K562 (cell line): ENCODE data around the gene KRABD2.

Source experiments
- ATAC-seq: fragments of 200-7000 bp; cut with Tn5 transposase; 3 replicates; pipeline ENCODE4 v1.9.1; 2020; ENCODE audit warnings: moderate library complexity
- BruUV-seq: library from RNA; stranded (reverse); fragments of 400-500 nt; replicated peaks from 2 replicates; lab custom pipeline; 2021; lab: Mats Ljungman, UMichigan
- CTCF ChIA-PET: fragments of 300-600 bp; formaldehyde crosslinking; extraction: SDS; loops from one replicate; lab custom pipeline; 2021; ENCODE audit warnings: low intra/inter-chr PET ratio; lab: Yijun Ruan, JAX
- POLR2A ChIA-PET: fragments of 300-600, 350-650 bp; sonication (Branson Sonifier 250); formaldehyde crosslinking; extraction: SDS; loops from one replicate; lab custom pipeline; 2021; ENCODE audit warnings: antibody characterized with exemption, inconsistent platforms; lab: Yijun Ruan, JAX
- DNase-seq, 4 experiments: peaks; one replicate each; pipeline versions ENCODE4 v3.0.0 to v3.0.0-alpha.2; 2011 to 2018; ENCODE audit warnings: low spot score in 3 of 4, mixed read lengths in 3 of 4; ENCODE audit errors: extremely low read depth in 1 of 4
- FAIRE-seq: peaks from 2 replicates; lab custom pipeline; 2011; peaks lifted over from hg19 to GRCh38; lab: Jason Lieb, UNC
- H2AFZ ChIP-seq: 2 replicates; pipeline ENCODE4 v1.6.0; 2011; ENCODE audit warnings: low read depth, low read length, control low read depth, inconsistent platforms
- H3K27ac ChIP-seq: fragments of 200-600 bp; 3 replicates; pipeline ENCODE4 v1.8.0; 2011; ENCODE audit warnings: low read depth, mild to moderate bottlenecking, control low read depth, inconsistent platforms, low read length, moderate library complexity, mixed read lengths; ENCODE audit errors: extremely low read depth
- H3K27me3 ChIP-seq, 2 experiments: fragments of 300-600 bp in 1 of 2; 2 replicates in 1 of 2; 3 replicates in 1 of 2; pipeline versions ENCODE4 v1.6.0 to v1.8.0; 2011; ENCODE audit warnings: inconsistent platforms in 2 of 2, low read length in 2 of 2, mild to moderate bottlenecking in 1 of 2, mixed read lengths in 1 of 2, moderate library complexity in 1 of 2; ENCODE audit not compliant: control insufficient read depth in 2 of 2, insufficient read depth in 2 of 2
- H3K36me3 ChIP-seq: fragments of 300-600 bp; 3 replicates; pipeline ENCODE4 v1.8.0; 2011; ENCODE audit warnings: mild to moderate bottlenecking, low read length, inconsistent platforms; ENCODE audit not compliant: control insufficient read depth, insufficient read depth
- H3K4me1 ChIP-seq, 2 experiments: fragments of 200-600 bp in 1 of 2; replicated peaks in 1 of 2; 2 replicates in 1 of 2; 3 replicates in 1 of 2; pipeline versions ENCODE4 v1.5.1 to v1.8.0; 2011; ENCODE audit warnings: inconsistent platforms in 2 of 2, low read length in 2 of 2, mild to moderate bottlenecking in 1 of 2, mixed read lengths in 1 of 2, moderate library complexity in 1 of 2; ENCODE audit not compliant: control insufficient read depth in 2 of 2, insufficient read depth in 2 of 2
- H3K4me2 ChIP-seq: 2 replicates; pipeline ENCODE4 v1.6.1; 2011; ENCODE audit warnings: low read length, control low read depth, inconsistent platforms, mixed read lengths; ENCODE audit not compliant: insufficient read depth
- H3K4me3 ChIP-seq: fragments of 200-600 bp; sonication (generic), shearing (Covaris generic); 2 replicates; pipeline ENCODE4 v1.5.1; 2016; ENCODE audit warnings: control low read depth, inconsistent platforms
- H3K79me2 ChIP-seq: fragments of 200-600 bp; 3 replicates; pipeline ENCODE4 v1.8.0; 2011; ENCODE audit warnings: low read length, inconsistent platforms; ENCODE audit not compliant: control insufficient read depth, insufficient read depth
- H3K9ac ChIP-seq, 2 experiments: 2 replicates each; pipeline versions ENCODE4 v1.6.0 to v1.6.1; 2011; ENCODE audit warnings: low read depth in 2 of 2, low read length in 2 of 2, control low read depth in 1 of 2, inconsistent platforms in 1 of 2, mild to moderate bottlenecking in 1 of 2, mixed read lengths in 1 of 2; ENCODE audit not compliant: insufficient read depth in 1 of 2
- H3K9me1 ChIP-seq: one replicate; pipeline ENCODE4 v1.6.0; 2011; ENCODE audit warnings: inconsistent platforms, mild to moderate bottlenecking, low read length, moderate library complexity; ENCODE audit not compliant: control insufficient read depth, insufficient read depth
- H3K9me3 ChIP-seq: replicated peaks from 2 replicates; pipeline ENCODE4 v1.5.1; 2011; ENCODE audit warnings: low read depth, low read length, inconsistent platforms; ENCODE audit not compliant: control insufficient read depth, insufficient read depth
- H4K20me1 ChIP-seq: replicated peaks from 2 replicates; pipeline ENCODE4 v1.6.1; 2011; ENCODE audit warnings: low read length, inconsistent platforms, mixed read lengths; ENCODE audit not compliant: control insufficient read depth, insufficient read depth
- BCOR ChIP-seq: fragments of 450-650 bp; IDR thresholded peaks from 2 replicates; pipeline ENCODE4 v1.6.1; 2016
- C11orf30 ChIP-seq: fragments of 450-650 bp; IDR thresholded peaks from 2 replicates; pipeline ENCODE4 v1.6.1; 2016; ENCODE audit warnings: low read depth, mild to moderate bottlenecking
- MAFF ChIP-seq: IDR thresholded peaks from 2 replicates; pipeline ENCODE4 v1.6.1; 2012; ENCODE audit warnings: low read length, improper control_type of control experiment
- MAFG ChIP-seq: fragments of 450-650 bp; conservative IDR thresholded peaks from 2 replicates; pipeline ENCODE4 v1.6.1; 2016; ENCODE audit warnings: missing genetic modification characterization, missing compliant biosample characterization
- MAFK ChIP-seq: IDR thresholded peaks from 2 replicates; pipeline ENCODE4 v1.6.1; 2011; ENCODE audit warnings: low read length, improper control_type of control experiment
- MCM7 ChIP-seq, 2 experiments: fragments of 450-650 bp; IDR thresholded peaks; 2 replicates each; pipeline ENCODE4 v1.6.1; 2016 to 2018
- NFIX ChIP-seq: fragments of 250-450 bp; sonication (Bioruptor Pico); IDR thresholded peaks from 2 replicates; pipeline ENCODE4 v1.4.0; 2020; ENCODE audit warnings: low read depth, mild to moderate bottlenecking, moderate library complexity
- ZNF146 ChIP-seq: IDR thresholded peaks from one replicate; pipeline ENCODE4 v1.6.1; 2018; ENCODE audit warnings: missing compliant biosample characterization; ENCODE audit not compliant: unreplicated experiment
- ZNF316 ChIP-seq: fragments of 450-650 bp; IDR thresholded peaks from 2 replicates; pipeline ENCODE4 v1.6.1; 2016
- ZSCAN29 ChIP-seq: fragments of 450-650 bp; IDR thresholded peaks from 2 replicates; pipeline ENCODE4 v1.6.1; 2017
- WGBS: fragments of 100-300 bp; shearing (Covaris generic); methylation state at CpG from one replicate; pipeline ENCODE4 v1.1.6; 2016; ENCODE audit warnings: low coverage, mixed read lengths; ENCODE audit not compliant: insufficient coverage; ENCODE audit errors: missing lambda C conversion rate; 5-methylcytosine and 5-hydroxymethylcytosine counted together
- in situ Hi-C: fragments of 300-500 bp; cut with MboI; formaldehyde crosslinking; loops from 4 replicates; pipeline ENCODE4 v1.15.0; 2018; ENCODE audit warnings: inconsistent platforms, mixed read lengths
- intact Hi-C: fragments of 100-400 bp; cut with micrococcal nuclease; formaldehyde crosslinking; loops from 2 replicates; pipeline ENCODE4 v1.14.2; 2022

Gene KRABD2

GRCh38 chr17:8421571-8421970 lies 45.1 kb upstream of the KRABD2 start:
- ChIA-PET POLR2A (interaction anchor here (0.7 to 1.8 kb wide), 3 partner anchors 9 to 118 kb away, joined by 3 to 12 read pairs (median 4); no protein-coding TSS in a partner anchor), CTCF (no interaction called here)
- FAIRE-seq (no peak), DNase-seq (no peak), ATAC-seq (no peak)
- Histone ChIP-seq H3K4me3 (no peak overlapping the region), H3K27me3 (no peaks in the 10 kb centered on the region), H3K4me1 (peaks cover 0 to 25% of the 10 kb centered on the region in 2 experiments; a peak in 3 of 5 replicates), H3K9me1 (no peaks in the 10 kb centered on the region), H3K9ac (no peak overlapping the region), H3K9me3 (no peaks in the 10 kb centered on the region), H3K4me2 (no peak overlapping the region), H4K20me1 (no peaks in the 10 kb centered on the region), H3K27ac (no peak overlapping the region; the same call in 2 of the 3 replicates), H2AFZ (no peak overlapping the region), H3K36me3 (no peaks in the 10 kb centered on the region), H3K79me2 (no peaks in the 10 kb centered on the region)
- 40% methylated on average over 3 of the region's 3 CpGs for WGBS
- TF ChIP-seq MAFK = peak; percentile 91
- TF ChIP-seq C11orf30 = peak; percentile 88
- 0 out of 2 replicates have a peak, but pooled peaks have one; percentile 26 for TF ChIP-seq BCOR
- TF ChIP-seq MAFF = peak; percentile 87
- no peak for TF ChIP-seq NFIX
- TF ChIP-seq MAFG (tag) = peak; percentile 71
- peak; percentile 93 for TF ChIP-seq ZNF316
- TF ChIP-seq MCM7 (IDR thresholded peaks at IDR 0.05) = no peak
- TF ChIP-seq ZNF146 (CRISPR knock-in tag) = no peak
- TF ChIP-seq ZSCAN29 = no peak
- intact Hi-C loops = no loop called here
- in situ Hi-C loops = no loop called here
- no TSS peak for BruUV-seq
